Measurements from ENCODE around the gene PMM2.
"Not testable (repeated sequence)": the region's sequence is repeated elsewhere in the genome, so short reads cannot be mapped to it uniquely, and the experiment has no call there.

DNA sequence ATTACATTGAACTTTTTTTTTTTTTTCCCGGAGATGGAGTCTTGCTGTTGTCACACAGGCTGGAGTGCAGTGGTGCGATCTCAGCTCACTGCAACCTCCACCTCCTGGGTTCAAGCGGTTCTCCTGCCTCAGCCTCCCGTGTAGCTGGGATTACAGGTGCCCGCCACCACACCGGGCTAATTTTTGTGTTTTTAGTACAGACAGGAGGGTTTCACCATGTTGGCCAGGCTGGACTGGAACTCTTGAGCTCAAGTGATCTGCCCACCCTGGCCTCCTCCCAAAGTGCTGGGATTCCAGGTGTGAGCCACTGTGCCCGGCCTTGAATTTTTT is 76.2 kb downstream of the PMM2 start:
- TF ChIP-seq CTCF, POLR2A, POLR2AphosphoS5 (IDR thresholded peaks at IDR 0.05): not testable (repeated sequence)

All from transverse colon (tissue), 4 donors.